Adrenal gland (tissue), 12 donors: ENCODE data around the gene KCTD1. TPM values are rescaled to one million over a fixed set of nuclear protein-coding genes. Genes with fewer than 3 reads are reported as not detected.

ENCODE experiments used
- DNase-seq, 7 donors: peaks; one replicate each; pipeline ENCODE4 v3.0.0-alpha.2; 2019 to 2020
- H3K27ac ChIP-seq, 5 donors: fragments of 200-600 bp; sonication (generic) in 4 of 5; 1 replicate in 3 of 5; 2 replicates in 2 of 5; pipeline versions ENCODE4 v1.5.1 to v1.8.0; 2016 to 2020; ENCODE audit warnings: mild to moderate bottlenecking in 1 of 5
- H3K27me3 ChIP-seq: fragments of 200-600 bp; 2 replicates; pipeline ENCODE4 v1.8.0; 2021
- H3K36me3 ChIP-seq, 2 donors: fragments of 200-600 bp; replicated peaks in 1 of 2; 1 replicate in 1 of 2; 2 replicates in 1 of 2; pipeline versions ENCODE4 v1.5.1 to v1.8.0; 2018 to 2022
- H3K4me1 ChIP-seq, 2 donors: fragments of 200-600 bp; replicated peaks in 1 of 2; 1 replicate in 1 of 2; 2 replicates in 1 of 2; pipeline versions ENCODE4 v1.5.1 to v1.8.0; 2018 to 2021
- H3K4me3 ChIP-seq, 4 donors: fragments of 200-600 bp; sonication (generic) in 3 of 4; one replicate each; pipeline ENCODE4 v1.5.1; 2016 to 2018
- H3K9me3 ChIP-seq, 3 donors: fragments of 200-600 bp; sonication (generic) in 1 of 3; replicated peaks in 1 of 3; 1 replicate in 2 of 3; 2 replicates in 1 of 3; pipeline versions ENCODE4 v1.5.1 to v1.8.0; 2016 to 2021
- POLR2A ChIP-seq, 2 donors: fragments of 450-650 bp; IDR thresholded peaks; one replicate each; pipeline ENCODE4 v1.6.1; 2017; ENCODE audit warnings: antibody characterized with exemption in 2 of 2, mild to moderate bottlenecking in 2 of 2, moderate library complexity in 1 of 2
- WGBS, 4 donors: extraction: QIAGEN DNeasy Blood & Tissue Kit in 2 of 4; methylation state at CpG; one replicate each; pipeline versions ENCODE4 v1.1.5 to v1.1.7; 2013 to 2017; 5-methylcytosine and 5-hydroxymethylcytosine counted together
- intact Hi-C, 2 donors: fragments of 100-400 bp; cut with DNase I; formaldehyde crosslinking; loops; one replicate each; pipeline versions ENCODE4 v1.14.1 to v1.15.0; 2022 to 2023
- polyA plus RNA-seq, 3 donors: library from polyadenylated mRNA; stranded (reverse); fragments of 200-250 nt in 2 of 3; fragments of 350-450 nt in 1 of 3; fragmentation: Illumina TruSeq in 1 of 3; extraction: RNeasy Lipid Tissue Mini Kit (QIAGEN cat#74804) in 1 of 3; gene quantifications; one replicate each; pipeline ENCODE4 v1.2.3, GENCODE V29; 2013 to 2014
- total RNA-seq, 9 donors: library from RNA; depleted of rRNA in 4 of 9; stranded (reverse); fragments of >200 nt in 4 of 9; fragments of 120-200 nt in 1 of 9; fragmentation: NEBNext Ultra II Directional in 1 of 9; extraction: Animal tissue kit (Norgen Biotek cat#: 25700) in 1 of 9; gene quantifications; one replicate each; pipeline versions ENCODE4 v1.1.0 to v1.2.4, GENCODE V29; 2013 to 2023
- TF ChIP-seq, protein P1 (sequence below), 6 experiments: fragments of 450-650 bp in 4 of 6; fragments of 200-600 bp in 2 of 6; sonication (generic) in 1 of 6; IDR thresholded peaks; 1 replicate in 5 of 6; 2 replicates in 1 of 6; pipeline versions ENCODE4 v1.5.1 to v1.8.0; 2016 to 2021; ENCODE audit warnings: antibody characterized with exemption in 6 of 6, mild to moderate bottlenecking in 2 of 6, moderate library complexity in 1 of 6
- donor health status: healthy with polysubstance abuse.
- donor health status: Bipolar disorder and iron deficiency.
- donor health status: DM: yes; HTN: yes; CAD: no.
- donor health status: DM: no; HTN: no; CAD: no.
- donor health status: DM: no; HTN: no; CAD: no.
- donor health status: DM: yes; HTN: yes; CAD: no.

KCTD1 gene
- total and polyA plus RNA-seq, 12 donors, result 9.8 to 44.8 (median 30.8) TPM

GRCh38 chr18:26417190-26417589 is 131.2 kb downstream of the KCTD1 start:
- intact Hi-C loops, result no loop called here
- TF ChIP-seq, protein P1, sequence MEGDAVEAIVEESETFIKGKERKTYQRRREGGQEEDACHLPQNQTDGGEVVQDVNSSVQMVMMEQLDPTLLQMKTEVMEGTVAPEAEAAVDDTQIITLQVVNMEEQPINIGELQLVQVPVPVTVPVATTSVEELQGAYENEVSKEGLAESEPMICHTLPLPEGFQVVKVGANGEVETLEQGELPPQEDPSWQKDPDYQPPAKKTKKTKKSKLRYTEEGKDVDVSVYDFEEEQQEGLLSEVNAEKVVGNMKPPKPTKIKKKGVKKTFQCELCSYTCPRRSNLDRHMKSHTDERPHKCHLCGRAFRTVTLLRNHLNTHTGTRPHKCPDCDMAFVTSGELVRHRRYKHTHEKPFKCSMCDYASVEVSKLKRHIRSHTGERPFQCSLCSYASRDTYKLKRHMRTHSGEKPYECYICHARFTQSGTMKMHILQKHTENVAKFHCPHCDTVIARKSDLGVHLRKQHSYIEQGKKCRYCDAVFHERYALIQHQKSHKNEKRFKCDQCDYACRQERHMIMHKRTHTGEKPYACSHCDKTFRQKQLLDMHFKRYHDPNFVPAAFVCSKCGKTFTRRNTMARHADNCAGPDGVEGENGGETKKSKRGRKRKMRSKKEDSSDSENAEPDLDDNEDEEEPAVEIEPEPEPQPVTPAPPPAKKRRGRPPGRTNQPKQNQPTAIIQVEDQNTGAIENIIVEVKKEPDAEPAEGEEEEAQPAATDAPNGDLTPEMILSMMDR (IDR thresholded peaks at IDR 0.05), result no peak
- no peak for TF ChIP-seq POLR2A (IDR thresholded peaks at IDR 0.05)
- Histone ChIP-seq H3K4me1 (no peaks in the 10 kb centered on the region), H3K4me3 (no peak overlapping the region), H3K36me3 (no peaks in the 10 kb centered on the region), H3K9me3 (no peaks in the 10 kb centered on the region), H3K27ac (no peak overlapping the region), H3K27me3 (no peaks in the 10 kb centered on the region)
- whole genome bisulfite sequencing, 4 donors, result 89 to 97% (median 96%) methylated on average over 12 of the region's 12 CpGs
- DNase-seq, result no peak

DNA sequence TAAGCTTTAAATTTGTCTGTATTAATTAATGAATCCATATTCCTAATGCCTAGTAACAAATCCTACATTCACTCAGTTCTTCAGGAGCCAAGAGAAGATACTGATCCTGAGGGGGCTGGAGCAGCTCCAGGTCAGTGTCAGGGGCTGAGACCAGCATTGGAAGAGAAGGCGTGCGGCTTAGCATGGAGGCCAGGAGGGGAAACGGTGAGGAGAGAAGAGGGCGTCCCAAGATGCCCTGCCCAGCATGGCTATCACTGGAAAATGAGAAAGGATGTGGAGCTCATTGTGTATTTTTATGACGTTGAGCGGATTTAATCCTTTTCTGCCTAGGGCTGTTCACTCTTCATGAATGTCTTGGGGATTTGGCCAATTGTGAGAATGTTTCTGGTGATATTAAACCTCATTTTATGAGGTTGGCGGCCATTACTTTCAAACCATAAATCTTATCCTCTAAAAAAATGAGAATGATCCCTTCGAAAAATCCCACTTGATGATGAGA is 131.7 kb downstream of the KCTD1 start:
- no peaks in the 10 kb centered on the region for H3K27me3 ChIP-seq
- no peak overlapping the region for H3K27ac ChIP-seq
- WGBS, 4 donors, result 92 to 97% (median 94%) methylated on average over 8 of the region's 8 CpGs
- no peaks in the 10 kb centered on the region for H3K36me3 ChIP-seq
- no peak for TF ChIP-seq POLR2A (IDR thresholded peaks at IDR 0.05)
- TF ChIP-seq, protein P1 (IDR thresholded peaks at IDR 0.05), result no peak
- no peaks in the 10 kb centered on the region for H3K9me3 ChIP-seq
- no peak overlapping the region for H3K4me3 ChIP-seq
- H3K4me1 ChIP-seq, result no peaks in the 10 kb centered on the region
- intact Hi-C loops, result no loop called here
- DNase-seq, result no peak

DNA sequence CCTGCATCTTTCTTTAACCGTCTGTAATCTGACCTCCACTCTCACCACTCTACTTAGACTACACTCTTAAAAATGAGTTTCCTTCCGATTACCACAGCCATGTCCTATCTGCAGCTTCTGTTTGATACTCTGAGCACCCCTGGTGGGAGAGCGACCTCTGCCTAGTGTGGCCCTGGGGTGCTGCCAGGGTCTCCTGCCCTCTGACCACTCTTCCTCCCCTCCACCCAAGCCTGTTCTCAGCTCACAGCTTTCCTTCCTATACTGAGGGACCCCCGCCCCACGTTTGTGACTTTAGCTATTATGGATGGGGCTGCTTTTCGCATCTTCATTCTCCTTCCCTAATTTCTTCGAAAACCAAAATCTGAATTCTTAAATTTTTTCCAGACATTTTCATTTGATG is 132.7 kb downstream of the KCTD1 start:
- intact Hi-C loops, result no loop called here
- H3K4me3 ChIP-seq, result no peak overlapping the region
- no peak for DNase-seq
- H3K27ac ChIP-seq, result no peak overlapping the region
- H3K27me3 ChIP-seq, result no peaks in the 10 kb centered on the region
- no peaks in the 10 kb centered on the region for H3K36me3 ChIP-seq
- H3K9me3 ChIP-seq, result no peaks in the 10 kb centered on the region
- TF ChIP-seq, protein P1 (IDR thresholded peaks at IDR 0.05), result no peak
- no peak for TF ChIP-seq POLR2A (IDR thresholded peaks at IDR 0.05)
- H3K4me1 ChIP-seq, result no peaks in the 10 kb centered on the region
- WGBS, 4 donors, result 80 to 86% (median 82%) methylated on average over 7 of the region's 7 CpGs

DNA sequence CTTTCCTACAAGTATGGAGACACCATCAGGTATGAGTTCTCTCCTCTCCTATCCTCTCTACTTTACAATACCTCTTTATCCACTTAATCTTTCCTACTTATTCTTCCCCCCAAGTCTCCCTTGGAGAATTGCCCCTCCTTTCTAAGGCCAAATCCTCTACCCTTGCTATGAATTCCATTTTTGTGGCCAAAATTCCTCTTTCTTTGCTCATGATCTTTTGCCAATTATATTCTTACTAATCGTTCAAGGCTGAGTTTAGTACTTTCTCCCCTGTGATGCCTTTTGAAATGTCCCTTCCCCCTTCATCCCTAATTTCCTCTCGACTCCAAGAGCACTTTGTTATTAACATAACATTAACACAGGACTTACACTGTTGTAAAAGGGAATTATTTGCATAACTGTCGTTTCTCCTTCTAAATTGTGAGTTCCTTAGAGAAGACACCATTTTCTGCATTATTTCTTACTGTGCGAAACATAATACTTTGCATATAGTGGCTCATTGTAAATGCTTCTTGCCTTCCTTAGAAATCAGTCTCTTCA is 133.4 kb downstream of the KCTD1 start:
- no peaks in the 10 kb centered on the region for H3K27me3 ChIP-seq
- 50 to 65% (median 58%) methylated on average over 4 of the region's 4 CpGs for WGBS, 4 donors

More for the DNA sequence above, 133.4 kb downstream of the KCTD1 start:
- intact Hi-C loops, result no loop called here
- Histone ChIP-seq H3K27ac (no peak overlapping the region), H3K4me1 (no peaks in the 10 kb centered on the region), H3K36me3 (no peaks in the 10 kb centered on the region), H3K9me3 (no peaks in the 10 kb centered on the region), H3K4me3 (no peak overlapping the region)
- TF ChIP-seq, protein P1 (IDR thresholded peaks at IDR 0.05), result no peak
- TF ChIP-seq POLR2A (IDR thresholded peaks at IDR 0.05), result no peak
- no peak for DNase-seq
